Measurements from ENCODE around the gene CELSR2. TPM values are rescaled to one million over a fixed set of nuclear protein-coding genes. Genes with fewer than 3 reads are reported as not detected.

CELSR2 gene
- total RNA-seq, 4 donors from 2014 or later = 86.4 to 109 (median 102) TPM

- 92 to 94% methylated on average over 65 to 68 of the region's 69 CpGs for WGBS, 2 donors
These were observed 9.4 kb downstream of the CELSR2 start for GRCh38 chr1:109258481-109259466.

GRCh38 chr1:109259674-109260557, 10.6 kb downstream of the CELSR2 start:
- TF ChIP-seq CTCF (IDR thresholded peaks at IDR 0.05) (no peak), POLR2A (IDR thresholded peaks at IDR 0.05) (no peak)

More at GRCh38 chr1:109258481-109259466, 9.4 kb downstream of the CELSR2 start:
- TF ChIP-seq CTCF (IDR thresholded peaks at IDR 0.05) (no peak), POLR2A (IDR thresholded peaks at IDR 0.05) (no peak)
- H3K4me3 ChIP-seq (ENCODE audit: low read depth, poor library complexity, severe bottlenecking) = no peak overlapping the region
- intact Hi-C loops (cut with DNase I; ENCODE audit: low total_unique reads) = no loop called here
- DNase-seq (ENCODE audit: low spot score in 2 of 2) = no peak

GRCh38 chr1:109261006-109261405, 11.7 kb downstream of the CELSR2 start:
- 86 to 92% methylated on average over 16 of the region's 16 CpGs for WGBS, 2 donors
- TF ChIP-seq CTCF (IDR thresholded peaks at IDR 0.05) = no peak
- TF ChIP-seq POLR2A (IDR thresholded peaks at IDR 0.05) = no peak
- H3K4me3 ChIP-seq (ENCODE audit: low read depth, poor library complexity, severe bottlenecking) = no peak overlapping the region
- DNase-seq (ENCODE audit: low spot score in 2 of 2) = no peak
- intact Hi-C loops (cut with DNase I; ENCODE audit: low total_unique reads) = loop anchor here (5.0 kb wide), 1 partner anchor 141 kb away; no protein-coding TSS in a partner anchor

More at GRCh38 chr1:109259674-109260557, 10.6 kb downstream of the CELSR2 start:
- 69 to 71% methylated on average over 7 of the region's 7 CpGs for WGBS, 2 donors
- no peak overlapping the region for H3K4me3 ChIP-seq (ENCODE audit: low read depth, poor library complexity, severe bottlenecking)
- intact Hi-C loops (cut with DNase I; ENCODE audit: low total_unique reads) = loop anchor here (5.0 kb wide), 1 partner anchor 142 kb away; no protein-coding TSS in a partner anchor
- DNase-seq (ENCODE audit: low spot score in 2 of 2) = no peak

- no peak for TF ChIP-seq CTCF (IDR thresholded peaks at IDR 0.05)
- no peak for DNase-seq (ENCODE audit: low spot score in 2 of 2)
- intact Hi-C loops (cut with DNase I; ENCODE audit: low total_unique reads) = loop anchor here (5.0 kb wide), 1 partner anchor 141 kb away; no protein-coding TSS in a partner anchor
- no peak overlapping the region for H3K4me3 ChIP-seq (ENCODE audit: low read depth, poor library complexity, severe bottlenecking)
- WGBS, 2 donors = 86 to 97% methylated on average over 6 of the region's 6 CpGs
These were observed 12.2 kb downstream of the CELSR2 start for GRCh38 chr1:109261578-109261977.

GRCh38 chr1:109262231-109263055, 13.1 kb downstream of the CELSR2 start:
- WGBS, 2 donors = 53 to 59% methylated on average over 9 to 22 of the region's 22 CpGs
- intact Hi-C loops (cut with DNase I; ENCODE audit: low total_unique reads) = loop anchor here (5.0 kb wide), 1 partner anchor 140 kb away; no protein-coding TSS in a partner anchor

More at GRCh38 chr1:109262231-109263055, 13.1 kb downstream of the CELSR2 start:
- no peak for DNase-seq (ENCODE audit: low spot score in 2 of 2)
- H3K4me3 ChIP-seq (ENCODE audit: low read depth, poor library complexity, severe bottlenecking) = no peak overlapping the region
- TF ChIP-seq CTCF (IDR thresholded peaks at IDR 0.05) (no peak), POLR2A (IDR thresholded peaks at IDR 0.05) (no peak)

Data from lower leg skin (tissue), 4 donors.